GM12801 (cell line): ENCODE data around the gene ACTN4.

ENCODE experiments used
- TF ChIP-seq, protein P1 (sequence below): IDR thresholded peaks from one replicate; pipeline ENCODE4 v1.5.1; 2011; ENCODE audit warnings: control low read depth; ENCODE audit not compliant: insufficient read length; ENCODE audit errors: extremely low read depth

Gene ACTN4

GRCh38 chr19:38774181-38774950, 126.9 kb downstream of the ACTN4 start:
- TF ChIP-seq, protein P1, sequence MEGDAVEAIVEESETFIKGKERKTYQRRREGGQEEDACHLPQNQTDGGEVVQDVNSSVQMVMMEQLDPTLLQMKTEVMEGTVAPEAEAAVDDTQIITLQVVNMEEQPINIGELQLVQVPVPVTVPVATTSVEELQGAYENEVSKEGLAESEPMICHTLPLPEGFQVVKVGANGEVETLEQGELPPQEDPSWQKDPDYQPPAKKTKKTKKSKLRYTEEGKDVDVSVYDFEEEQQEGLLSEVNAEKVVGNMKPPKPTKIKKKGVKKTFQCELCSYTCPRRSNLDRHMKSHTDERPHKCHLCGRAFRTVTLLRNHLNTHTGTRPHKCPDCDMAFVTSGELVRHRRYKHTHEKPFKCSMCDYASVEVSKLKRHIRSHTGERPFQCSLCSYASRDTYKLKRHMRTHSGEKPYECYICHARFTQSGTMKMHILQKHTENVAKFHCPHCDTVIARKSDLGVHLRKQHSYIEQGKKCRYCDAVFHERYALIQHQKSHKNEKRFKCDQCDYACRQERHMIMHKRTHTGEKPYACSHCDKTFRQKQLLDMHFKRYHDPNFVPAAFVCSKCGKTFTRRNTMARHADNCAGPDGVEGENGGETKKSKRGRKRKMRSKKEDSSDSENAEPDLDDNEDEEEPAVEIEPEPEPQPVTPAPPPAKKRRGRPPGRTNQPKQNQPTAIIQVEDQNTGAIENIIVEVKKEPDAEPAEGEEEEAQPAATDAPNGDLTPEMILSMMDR, result no peak

GRCh38 chr19:38778733-38779132, 131.3 kb downstream of the ACTN4 start:
- TF ChIP-seq, protein P1, result no peak

GRCh38 chr19:38780443-38780842, 133.0 kb downstream of the ACTN4 start:
- TF ChIP-seq, protein P1, result no peak

DNA sequence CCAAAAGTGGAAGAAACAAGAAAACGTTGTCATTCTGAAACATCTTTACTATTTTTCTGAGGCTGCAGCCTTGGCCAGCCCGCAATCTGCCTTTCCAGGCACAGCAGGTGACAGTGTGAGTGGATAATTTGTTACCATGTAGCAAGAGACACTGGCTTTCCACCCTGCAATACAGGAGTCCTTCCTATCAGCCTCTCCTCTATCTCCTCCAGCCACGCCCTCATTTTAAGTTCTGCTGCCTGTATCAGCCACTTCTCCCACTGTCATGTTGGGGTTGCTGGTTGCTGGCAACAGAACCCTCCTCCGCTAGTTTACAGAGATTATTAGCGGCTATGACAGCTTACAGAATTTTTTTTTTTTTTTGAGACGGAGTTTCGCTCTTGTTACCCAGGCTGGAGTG, 133.6 kb downstream of the ACTN4 start:
- TF ChIP-seq, protein P1, result no peak
